CD8-positive, alpha-beta memory T cell (primary cell): ENCODE data around the gene MARCO. TPM values are rescaled to one million over a fixed set of nuclear protein-coding genes. Genes with fewer than 3 reads are reported as not detected.
"Not testable (repeated sequence)": the region's sequence is repeated elsewhere in the genome, so short reads cannot be mapped to it uniquely, and the experiment has no call there.

Experiments
- CTCF ChIA-PET: fragments of 350-600 bp; sonication (Branson Sonifier 250); formaldehyde crosslinking; loops from one replicate; lab custom pipeline; 2021; ENCODE audit warnings: antibody characterized with exemption; lab: Charles Lee
- POLR2A ChIA-PET: fragments of 350-600 bp; sonication (Branson Sonifier 250); formaldehyde crosslinking; loops from one replicate; lab custom pipeline; 2021; ENCODE audit warnings: antibody characterized with exemption; lab: Charles Lee
- DNase-seq, 5 donors: peaks; one replicate each; pipeline versions ENCODE4 v3.0.0 to v3.0.0-alpha.2; 2020 to 2022; ENCODE audit warnings: mixed read lengths in 1 of 5
- H3K27ac ChIP-seq: one replicate; pipeline ENCODE4 v1.7.0; 2013; ENCODE audit warnings: low read depth, mild to moderate bottlenecking, low read length, moderate library complexity
- H3K27me3 ChIP-seq: 2 replicates; pipeline ENCODE4 v1.7.0; 2013; ENCODE audit warnings: low read length, mild to moderate bottlenecking; ENCODE audit not compliant: insufficient read depth, poor library complexity, severe bottlenecking
- H3K36me3 ChIP-seq: 2 replicates; pipeline ENCODE4 v1.7.0; 2013; ENCODE audit warnings: mild to moderate bottlenecking, low read length, moderate library complexity; ENCODE audit not compliant: insufficient read depth
- H3K4me1 ChIP-seq: 2 replicates; pipeline ENCODE4 v1.7.0; 2013; ENCODE audit warnings: mild to moderate bottlenecking, low read length, moderate library complexity; ENCODE audit not compliant: insufficient read depth
- H3K4me3 ChIP-seq: 2 replicates; pipeline ENCODE4 v1.7.0; 2013; ENCODE audit warnings: mild to moderate bottlenecking, low read length
- H3K9me3 ChIP-seq: 2 replicates; pipeline ENCODE4 v1.7.0; 2013; ENCODE audit warnings: mild to moderate bottlenecking, low read length
- H3K27ac Mint-ChIP-seq, 8 donors: one replicate each; pipeline ENCODE4 v1.8.0; 2020 to 2021; ENCODE audit warnings: mixed read lengths in 8 of 8, mild to moderate bottlenecking in 6 of 8, inconsistent platforms in 3 of 8, moderate library complexity in 3 of 8
- H3K27me3 Mint-ChIP-seq, 2 donors: one replicate each; pipeline ENCODE4 v1.8.0; 2020 to 2021; ENCODE audit warnings: mixed read lengths in 2 of 2, mild to moderate bottlenecking in 1 of 2, moderate library complexity in 1 of 2
- H3K36me3 Mint-ChIP-seq, 3 donors: one replicate each; pipeline ENCODE4 v1.8.0; 2020 to 2021; ENCODE audit warnings: mixed read lengths in 3 of 3, inconsistent platforms in 1 of 3, mild to moderate bottlenecking in 1 of 3
- H3K4me1 Mint-ChIP-seq, 3 donors: one replicate each; pipeline ENCODE4 v1.8.0; 2020 to 2021; ENCODE audit warnings: mixed read lengths in 3 of 3, inconsistent platforms in 1 of 3, mild to moderate bottlenecking in 1 of 3
- H3K4me3 Mint-ChIP-seq, 7 donors: one replicate each; pipeline ENCODE4 v1.8.0; 2020 to 2021; ENCODE audit warnings: mixed read lengths in 7 of 7, mild to moderate bottlenecking in 6 of 7, moderate library complexity in 4 of 7, inconsistent platforms in 2 of 7
- H3K9me3 Mint-ChIP-seq, 5 donors: one replicate each; pipeline ENCODE4 v1.8.0; 2020 to 2022; ENCODE audit warnings: mixed read lengths in 5 of 5, mild to moderate bottlenecking in 3 of 5, moderate library complexity in 2 of 5, inconsistent platforms in 1 of 5
- polyA plus RNA-seq: library from polyadenylated mRNA; unstranded; fragments of 300-500 nt; fragmentation: Illumina TruSeq; gene quantifications from one replicate; pipeline ENCODE4 v1.2.3, GENCODE V29; 2021
- total RNA-seq, 2 experiments: library from RNA; stranded (reverse); gene quantifications; one replicate each; pipeline ENCODE4 v1.2.3, GENCODE V29; 2021

Gene MARCO
- total and polyA plus RNA-seq, 3 experiments from 2014 or later = not detected

GRCh38 chr2:118992740-118993391 is 50.9 kb downstream of the MARCO start:
- Histone ChIP-seq H3K36me3 (no peaks in the 10 kb centered on the region), H3K4me3 (no peak overlapping the region), H3K27ac (no peak overlapping the region), H3K4me1 (no peaks in the 10 kb centered on the region), H3K9me3 (no peaks in the 10 kb centered on the region), H3K27me3 (no peaks in the 10 kb centered on the region)
- ChIA-PET CTCF (no interaction called here), POLR2A (no interaction called here)
- DNase-seq = no peak
- Mint-ChIP-seq H3K36me3 (no peaks in the 10 kb centered on the region), H3K9me3 (peaks cover 0 to 2% (median 0%) of the 10 kb centered on the region in 5 donors), H3K27ac (no peak overlapping the region), H3K4me1 (no peaks in the 10 kb centered on the region), H3K27me3 (peaks cover 0 to 2% of the 10 kb centered on the region in 2 donors), H3K4me3 (no peak overlapping the region)

- Mint-ChIP-seq H3K27me3 (peaks cover 0 to 2% of the 10 kb centered on the region in 2 donors), H3K4me3 (no peak overlapping the region), H3K4me1 (no peaks in the 10 kb centered on the region), H3K36me3 (no peaks in the 10 kb centered on the region), H3K9me3 (peaks cover 0 to 5% (median 2%) of the 10 kb centered on the region in 5 donors), H3K27ac (no peak overlapping the region)
- Histone ChIP-seq H3K4me3 (no peak overlapping the region), H3K27ac (no peak overlapping the region), H3K36me3 (no peaks in the 10 kb centered on the region), H3K4me1 (no peaks in the 10 kb centered on the region), H3K9me3 (no peaks in the 10 kb centered on the region), H3K27me3 (no peaks in the 10 kb centered on the region)
- DNase-seq = no peak
- CTCF ChIA-PET = no interaction called here
- POLR2A ChIA-PET = no interaction called here
These were observed 51.4 kb downstream of the MARCO start for GRCh38 chr2:118993392-118993752.

GRCh38 chr2:118994172-118994700 is 52.2 kb downstream of the MARCO start:
- H3K36me3 Mint-ChIP-seq = no peaks in the 10 kb centered on the region
- Histone ChIP-seq H3K36me3 (no peaks in the 10 kb centered on the region), H3K9me3 (no peaks in the 10 kb centered on the region), H3K4me1 (no peaks in the 10 kb centered on the region), H3K27me3 (no peaks in the 10 kb centered on the region), H3K4me3 (no peak overlapping the region), H3K27ac (no peak overlapping the region)
- H3K4me3 Mint-ChIP-seq = no peak overlapping the region
- H3K9me3 Mint-ChIP-seq = peaks cover 0 to 5% (median 2%) of the 10 kb centered on the region in 5 donors
- H3K27ac Mint-ChIP-seq = no peak overlapping the region
- ChIA-PET POLR2A (no interaction called here), CTCF (no interaction called here)
- peaks cover 0 to 2% of the 10 kb centered on the region in 2 donors for H3K27me3 Mint-ChIP-seq
- no peaks in the 10 kb centered on the region for H3K4me1 Mint-ChIP-seq
- no peak for DNase-seq

GRCh38 chr2:118994778-118995177 is 52.8 kb downstream of the MARCO start:
- POLR2A ChIA-PET = no interaction called here
- Mint-ChIP-seq H3K4me3 (no peak overlapping the region), H3K36me3 (no peaks in the 10 kb centered on the region), H3K27ac (no peak overlapping the region), H3K9me3 (peaks cover 0 to 5% (median 2%) of the 10 kb centered on the region in 5 donors), H3K4me1 (no peaks in the 10 kb centered on the region), H3K27me3 (peaks cover 0 to 2% of the 10 kb centered on the region in 2 donors)
- DNase-seq = no peak
- Histone ChIP-seq H3K27ac (no peak overlapping the region), H3K4me3 (no peak overlapping the region), H3K9me3 (no peaks in the 10 kb centered on the region), H3K4me1 (no peaks in the 10 kb centered on the region), H3K27me3 (no peaks in the 10 kb centered on the region), H3K36me3 (no peaks in the 10 kb centered on the region)
- CTCF ChIA-PET = no interaction called here

- H3K27me3 Mint-ChIP-seq, H3K27me3 ChIP-seq, H3K36me3 Mint-ChIP-seq, CTCF ChIA-PET, H3K4me1 Mint-ChIP-seq, POLR2A ChIA-PET, H3K4me1 ChIP-seq, H3K4me3 Mint-ChIP-seq, H3K36me3 ChIP-seq, H3K4me3 ChIP-seq, H3K27ac Mint-ChIP-seq, H3K9me3 ChIP-seq, H3K9me3 Mint-ChIP-seq, H3K27ac ChIP-seq, DNase-seq: not testable (repeated sequence)
These were observed 61.9 kb downstream of the MARCO start for GRCh38 chr2:119003856-119004255.

GRCh38 chr2:119004602-119005001 is 62.6 kb downstream of the MARCO start:
- Mint-ChIP-seq H3K27ac (no peak overlapping the region), H3K36me3 (no peaks in the 10 kb centered on the region), H3K9me3 (peaks cover 0 to 7% (median 1%) of the 10 kb centered on the region in 5 donors), H3K4me3 (no peak overlapping the region), H3K4me1 (no peaks in the 10 kb centered on the region), H3K27me3 (peaks cover 5% of the 10 kb centered on the region in 2 donors)
- POLR2A ChIA-PET = no interaction called here
- H3K9me3 ChIP-seq = no peaks in the 10 kb centered on the region
- H3K4me3 ChIP-seq = no peak overlapping the region
- CTCF ChIA-PET = no interaction called here
- H3K36me3 ChIP-seq = no peaks in the 10 kb centered on the region
- no peaks in the 10 kb centered on the region for H3K27me3 ChIP-seq
- no peak for DNase-seq
- H3K27ac ChIP-seq = no peak overlapping the region
- H3K4me1 ChIP-seq = no peaks in the 10 kb centered on the region

GRCh38 chr2:119005051-119005450 is 63.1 kb downstream of the MARCO start:
- Mint-ChIP-seq H3K4me3 (no peak overlapping the region), H3K27ac (no peak overlapping the region)

GRCh38 chr2:119005555-119005954 is 63.6 kb downstream of the MARCO start:
- Histone ChIP-seq H3K27me3 (no peaks in the 10 kb centered on the region), H3K36me3 (no peaks in the 10 kb centered on the region), H3K4me1 (no peaks in the 10 kb centered on the region), H3K9me3 (no peaks in the 10 kb centered on the region), H3K4me3 (no peak overlapping the region), H3K27ac (no peak overlapping the region)
- H3K4me3 Mint-ChIP-seq = no peak overlapping the region
- H3K9me3 Mint-ChIP-seq = peaks cover 0 to 7% (median 1%) of the 10 kb centered on the region in 5 donors
- POLR2A ChIA-PET = no interaction called here
- no peak overlapping the region for H3K27ac Mint-ChIP-seq
- peaks cover 5 to 12% of the 10 kb centered on the region in 2 donors for H3K27me3 Mint-ChIP-seq
- no peaks in the 10 kb centered on the region for H3K36me3 Mint-ChIP-seq
- no peaks in the 10 kb centered on the region for H3K4me1 Mint-ChIP-seq
- DNase-seq = no peak
- CTCF ChIA-PET = no interaction called here

More at GRCh38 chr2:119005051-119005450, 63.1 kb downstream of the MARCO start:
- no peaks in the 10 kb centered on the region for H3K4me1 Mint-ChIP-seq
- no peaks in the 10 kb centered on the region for H3K36me3 Mint-ChIP-seq
- Histone ChIP-seq H3K27me3 (no peaks in the 10 kb centered on the region), H3K4me1 (no peaks in the 10 kb centered on the region), H3K9me3 (no peaks in the 10 kb centered on the region), H3K36me3 (no peaks in the 10 kb centered on the region), H3K27ac (no peak overlapping the region), H3K4me3 (no peak overlapping the region)
- DNase-seq = no peak
- POLR2A ChIA-PET = no interaction called here
- peaks cover 5 to 9% of the 10 kb centered on the region in 2 donors for H3K27me3 Mint-ChIP-seq
- H3K9me3 Mint-ChIP-seq = peaks cover 0 to 7% (median 1%) of the 10 kb centered on the region in 5 donors
- CTCF ChIA-PET = no interaction called here
